Suprapubic skin (tissue), 4 donors: Measurements from ENCODE around the gene TULP4.

ENCODE experiments used
- CTCF ChIP-seq, 2 donors: fragments of 200-600 bp in 1 of 2; fragments of 450-650 bp in 1 of 2; sonication (generic) in 1 of 2; IDR thresholded peaks; one replicate each; pipeline ENCODE4 v1.5.1; 2016 to 2019; ENCODE audit warnings: antibody characterized with exemption in 2 of 2, mild to moderate bottlenecking in 1 of 2, moderate library complexity in 1 of 2
- EP300 ChIP-seq: sonication (generic); formaldehyde crosslinking; IDR thresholded peaks from one replicate; pipeline ENCODE4 v1.6.1; 2017; ENCODE audit warnings: antibody characterized with exemption
- POLR2A ChIP-seq, 2 donors: fragments of 450-650 bp; IDR thresholded peaks; one replicate each; pipeline ENCODE4 v1.6.1; 2017; ENCODE audit warnings: antibody characterized with exemption in 2 of 2, mild to moderate bottlenecking in 2 of 2, moderate library complexity in 2 of 2
- POLR2AphosphoS5 ChIP-seq, 3 donors: sonication (generic); formaldehyde crosslinking; IDR thresholded peaks; one replicate each; pipeline ENCODE4 v1.6.1; 2017; ENCODE audit warnings: antibody characterized with exemption in 3 of 3

GRCh38 chr6:158370805-158371204 is 58.5 kb downstream of the TULP4 start:
- TF ChIP-seq CTCF (IDR thresholded peaks at IDR 0.05) = no peak
- TF ChIP-seq POLR2A (IDR thresholded peaks at IDR 0.05) = no peak
- no peak for TF ChIP-seq POLR2AphosphoS5 (IDR thresholded peaks at IDR 0.05)
- TF ChIP-seq EP300 = no peak
